OCI-M2 (cell line): ENCODE measurements around the gene POLR1D.
"Not testable (repeated sequence)": the region's sequence is repeated elsewhere in the genome, so short reads cannot be mapped to it uniquely, and the experiment has no call there.

ENCODE experiments used
- DNase-seq: peaks from one replicate; lab custom pipeline; 2025; ENCODE audit not compliant: unreplicated experiment; lab: John Stamatoyannopoulos, UW

Gene POLR1D

GRCh38 chr13:27617881-27618321 lies 3.8 kb upstream of the POLR1D start:
- no peak for DNase-seq

- no peak for DNase-seq
These were observed 2.5 kb upstream of the POLR1D start for GRCh38 chr13:27619093-27619727.

GRCh38 chr13:27619728-27620376 lies 1.8 kb upstream of the POLR1D start:
- DNase-seq: no peak

GRCh38 chr13:27620377-27621115 lies 1.1 kb upstream of the POLR1D start, which contains the start of gene LNX2:
LNX2 (minus strand) TSS chr13:27620529; CDS start chr13:27581703, 38,826 bp downstream.
- DNase-seq: peak; percentile 32

- no peak for DNase-seq
These were observed 651 bp upstream of the POLR1D start for GRCh38 chr13:27621116-27621365.

GRCh38 chr13:27622102-27622820 lies 569 bp downstream of the POLR1D start:
- no peak for DNase-seq

- no peak for DNase-seq
These were observed 1.2 kb downstream of the POLR1D start for GRCh38 chr13:27622881-27623280.

- no peak for DNase-seq
These were observed 2.4 kb downstream of the POLR1D start for GRCh38 chr13:27624071-27624470.

GRCh38 chr13:27625839-27626238 lies 4.1 kb downstream of the POLR1D start:
- DNase-seq: no peak

- no peak for DNase-seq
These were observed 5.7 kb downstream of the POLR1D start for GRCh38 chr13:27627380-27627779.

GRCh38 chr13:27628081-27628480 lies 6.4 kb downstream of the POLR1D start:
- DNase-seq: no peak

- not testable (repeated sequence) for DNase-seq
These were observed 7.1 kb downstream of the POLR1D start for GRCh38 chr13:27628766-27629165.

- no peak for DNase-seq
These were observed 9.5 kb downstream of the POLR1D start for GRCh38 chr13:27631156-27631555.

GRCh38 chr13:27631665-27632064 lies 10.0 kb downstream of the POLR1D start:
- no peak for DNase-seq

- no peak for DNase-seq
These were observed 10.5 kb downstream of the POLR1D start for GRCh38 chr13:27632214-27632613.

GRCh38 chr13:27632648-27633047 lies 11.0 kb downstream of the POLR1D start:
- DNase-seq: no peak

- no peak for DNase-seq
These were observed 12.5 kb downstream of the POLR1D start for GRCh38 chr13:27634231-27634630.

GRCh38 chr13:27634791-27635190 lies 13.1 kb downstream of the POLR1D start:
- DNase-seq: no peak

GRCh38 chr13:27635266-27635665 lies 13.6 kb downstream of the POLR1D start:
- no peak for DNase-seq

GRCh38 chr13:27636589-27637288 lies 15.0 kb downstream of the POLR1D start:
- no peak for DNase-seq

- no peak for DNase-seq
These were observed 15.6 kb downstream of the POLR1D start for GRCh38 chr13:27637289-27637626.
